Measurements from ENCODE around the gene TLDC2. TPM values are rescaled to one million over a fixed set of nuclear protein-coding genes. Genes with fewer than 3 reads are reported as not detected.

TLDC2 gene
- total RNA-seq, 1 donor from 2014 or later = not detected

GRCh38 chr20:36859700-36860330 is 16.1 kb upstream of the TLDC2 start:
- Histone ChIP-seq H3K27me3 (ENCODE audit: low read depth) (no peaks in the 10 kb centered on the region), H3K4me1 (peaks cover 88% of the 10 kb centered on the region), H3K36me3 (no peaks in the 10 kb centered on the region), H3K27ac (replicated peaks) (peak overlapping the region; percentile 95), H3K9me3 (replicated peaks) (no peaks in the 10 kb centered on the region), H3K4me3 (peak overlapping the region; percentile 77)
- no peak for DNase-seq
- no peak for TF ChIP-seq CTCF (IDR thresholded peaks at IDR 0.05; ENCODE audit: borderline replicate concordance)
- intact Hi-C loops (cut with micrococcal nuclease) = no loop called here

- H3K27ac ChIP-seq (replicated peaks) = peak overlapping the region; percentile 95
- H3K4me1 ChIP-seq = peaks cover 85% of the 10 kb centered on the region
- no peak for DNase-seq
- H3K27me3 ChIP-seq (ENCODE audit: low read depth) = no peaks in the 10 kb centered on the region
- H3K9me3 ChIP-seq (replicated peaks) = no peaks in the 10 kb centered on the region
- no peak for TF ChIP-seq CTCF (IDR thresholded peaks at IDR 0.05; ENCODE audit: borderline replicate concordance)
- no peaks in the 10 kb centered on the region for H3K36me3 ChIP-seq
- intact Hi-C loops (cut with micrococcal nuclease) = no loop called here
- peak overlapping the region; percentile 77 for H3K4me3 ChIP-seq
These were observed 15.6 kb upstream of the TLDC2 start for GRCh38 chr20:36860339-36860738.

- H3K36me3 ChIP-seq = no peaks in the 10 kb centered on the region
- peaks cover 78% of the 10 kb centered on the region for H3K4me1 ChIP-seq
- H3K27me3 ChIP-seq (ENCODE audit: low read depth) = no peaks in the 10 kb centered on the region
- peak overlapping the region; percentile 77 for H3K4me3 ChIP-seq
- no peak for DNase-seq
- intact Hi-C loops (cut with micrococcal nuclease) = no loop called here
- H3K9me3 ChIP-seq (replicated peaks) = no peaks in the 10 kb centered on the region
- TF ChIP-seq CTCF (IDR thresholded peaks at IDR 0.05; ENCODE audit: borderline replicate concordance) = no peak
- peak overlapping the region; percentile 95 for H3K27ac ChIP-seq (replicated peaks)
These were observed 14.9 kb upstream of the TLDC2 start for GRCh38 chr20:36860811-36861624.

GRCh38 chr20:36861625-36861874 is 14.4 kb upstream of the TLDC2 start:
- DNase-seq = peak; percentile 56
- H3K36me3 ChIP-seq = no peaks in the 10 kb centered on the region
- peaks cover 76% of the 10 kb centered on the region for H3K4me1 ChIP-seq
- H3K4me3 ChIP-seq = peak overlapping the region; percentile 77
- peak; percentile 8 for TF ChIP-seq CTCF (IDR thresholded peaks at IDR 0.05; ENCODE audit: borderline replicate concordance)
- H3K27me3 ChIP-seq (ENCODE audit: low read depth) = no peaks in the 10 kb centered on the region
- intact Hi-C loops (cut with micrococcal nuclease) = no loop called here
- H3K27ac ChIP-seq (replicated peaks) = peak overlapping the region; percentile 95
- no peaks in the 10 kb centered on the region for H3K9me3 ChIP-seq (replicated peaks)

- Histone ChIP-seq H3K27ac (replicated peaks) (peak overlapping the region; percentile 95), H3K9me3 (replicated peaks) (no peaks in the 10 kb centered on the region), H3K4me3 (peak overlapping the region; percentile 77), H3K27me3 (ENCODE audit: low read depth) (no peaks in the 10 kb centered on the region), H3K36me3 (no peaks in the 10 kb centered on the region), H3K4me1 (peaks cover 74% of the 10 kb centered on the region)
- DNase-seq = peak; percentile 90
- TF ChIP-seq CTCF (IDR thresholded peaks at IDR 0.05; ENCODE audit: borderline replicate concordance) = no peak
- intact Hi-C loops (cut with micrococcal nuclease) = no loop called here
These were observed 13.8 kb upstream of the TLDC2 start for GRCh38 chr20:36861875-36862801.

Measured in left ventricle myocardium inferior (tissue), 1 donor.